IPS-15b (cell line): Measurements from ENCODE around the gene NEK11.
A peak's percentile ranks its signal among the peaks of the same experiment; 100 is the strongest.
"Not testable (repeated sequence)": the region's sequence is repeated elsewhere in the genome, so short reads cannot be mapped to it uniquely, and the experiment has no call there.

Experiments
- H3K27me3 ChIP-seq: one replicate; pipeline ENCODE4 v1.6.1; 2013; ENCODE audit warnings: low read length; ENCODE audit not compliant: control insufficient read depth, insufficient read depth
- H3K36me3 ChIP-seq: one replicate; pipeline ENCODE4 v1.6.1; 2013; ENCODE audit warnings: low read length; ENCODE audit not compliant: control insufficient read depth, insufficient read depth
- H3K4me1 ChIP-seq: one replicate; pipeline ENCODE4 v1.6.1; 2013; ENCODE audit warnings: mild to moderate bottlenecking, low read length; ENCODE audit not compliant: control insufficient read depth, insufficient read depth
- H3K4me3 ChIP-seq: one replicate; pipeline ENCODE4 v1.5.1; 2013; ENCODE audit warnings: low read depth, low read length
- H3K9ac ChIP-seq: one replicate; pipeline ENCODE4 v1.6.1; 2013; ENCODE audit warnings: low read depth, mild to moderate bottlenecking, low read length
- H3K9me3 ChIP-seq: one replicate; pipeline ENCODE4 v1.6.1; 2013; ENCODE audit warnings: mild to moderate bottlenecking, low read length; ENCODE audit not compliant: control insufficient read depth, insufficient read depth

NEK11 gene

DNA sequence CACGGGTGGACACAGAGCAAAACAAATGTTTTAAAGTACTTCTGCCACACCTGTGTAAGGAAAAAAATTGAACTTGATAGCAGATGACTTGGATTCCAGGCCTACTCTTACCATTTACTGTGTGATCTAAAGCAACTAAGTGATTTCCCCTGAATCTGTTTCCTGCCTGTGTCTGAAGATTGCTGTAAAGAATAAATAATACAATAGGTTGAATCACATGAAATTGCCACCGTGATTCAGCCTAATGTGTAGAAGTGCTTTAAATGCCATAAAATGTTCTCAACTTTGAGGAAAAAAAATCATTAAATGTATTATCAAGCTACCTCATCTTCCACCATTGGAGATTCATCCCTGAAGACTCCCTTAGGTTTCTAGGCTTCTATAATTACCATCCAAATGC, 327.3 kb downstream of the NEK11 start:
- Histone ChIP-seq H3K9ac (no peak overlapping the region), H3K36me3 (no peaks in the 10 kb centered on the region), H3K4me1 (peaks cover 8% of the 10 kb centered on the region), H3K9me3 (no peaks in the 10 kb centered on the region), H3K27me3 (no peaks in the 10 kb centered on the region), H3K4me3 (no peak overlapping the region)

GRCh38 chr3:131356006-131356595, 329.4 kb downstream of the NEK11 start:
- Histone ChIP-seq H3K9me3 (no peaks in the 10 kb centered on the region), H3K4me1 (peaks cover 8% of the 10 kb centered on the region), H3K9ac (no peak overlapping the region), H3K36me3 (no peaks in the 10 kb centered on the region), H3K27me3 (no peaks in the 10 kb centered on the region), H3K4me3 (no peak overlapping the region)

DNA sequence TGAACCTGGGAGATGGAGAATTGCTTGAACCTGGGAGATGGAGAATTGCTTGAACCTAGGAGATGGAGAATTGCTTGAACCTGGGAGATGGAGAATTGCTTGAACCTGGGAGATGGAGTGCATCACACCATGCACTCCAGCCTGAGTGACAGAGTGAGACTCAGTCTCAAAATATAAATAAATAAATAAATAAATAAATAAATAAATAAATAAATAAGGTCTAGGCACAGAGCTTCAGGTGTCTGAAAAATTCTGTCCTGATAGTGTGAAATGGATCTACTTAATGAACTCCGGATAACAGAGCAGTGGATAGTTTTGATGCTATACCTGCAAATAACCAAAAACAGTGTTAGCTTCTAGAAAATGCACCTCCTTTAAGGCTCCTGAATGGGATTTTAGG, 330.6 kb downstream of the NEK11 start:
- Histone ChIP-seq H3K9me3 (no peaks in the 10 kb centered on the region), H3K4me3 (no peak overlapping the region), H3K4me1 (peaks cover 3% of the 10 kb centered on the region), H3K9ac (no peak overlapping the region), H3K36me3 (no peaks in the 10 kb centered on the region), H3K27me3 (no peaks in the 10 kb centered on the region)

- H3K27me3 ChIP-seq: no peaks in the 10 kb centered on the region
- H3K36me3 ChIP-seq: no peaks in the 10 kb centered on the region
- no peak overlapping the region for H3K9ac ChIP-seq
- H3K9me3 ChIP-seq: no peaks in the 10 kb centered on the region
- H3K4me1 ChIP-seq: peaks cover 4% of the 10 kb centered on the region
- no peak overlapping the region for H3K4me3 ChIP-seq
Measured at GRCh38 chr3:131360191-131360755, 333.6 kb downstream of the NEK11 start.

DNA sequence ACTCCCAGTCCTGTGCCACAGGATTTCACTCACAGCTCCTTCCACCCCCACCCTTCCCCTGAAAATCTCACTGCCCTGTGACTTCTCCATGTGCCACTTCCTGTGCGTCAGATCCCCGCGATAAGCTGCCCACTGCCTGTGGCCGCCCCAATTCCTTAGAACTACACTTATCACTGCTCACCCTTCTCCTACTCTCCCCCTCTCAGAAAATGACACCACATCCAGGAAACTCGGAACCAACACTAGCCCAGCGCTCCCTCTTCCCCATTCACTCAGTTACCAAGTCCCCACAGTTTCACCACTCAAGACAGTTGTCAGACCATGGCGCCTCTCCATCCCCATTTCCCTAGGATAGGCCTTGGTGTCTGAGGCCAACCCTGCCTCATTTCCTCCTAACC, 334.4 kb downstream of the NEK11 start:
- H3K9ac ChIP-seq, H3K4me1 ChIP-seq, H3K36me3 ChIP-seq, H3K9me3 ChIP-seq, H3K27me3 ChIP-seq: not testable (repeated sequence)
- peak overlapping the region; percentile 59 for H3K4me3 ChIP-seq

GRCh38 chr3:131361464-131362421, 335.1 kb downstream of the NEK11 start:
- H3K4me1 ChIP-seq: peaks cover 4% of the 10 kb centered on the region
- no peaks in the 10 kb centered on the region for H3K9me3 ChIP-seq
- H3K4me3 ChIP-seq: peak overlapping the region; percentile 85
- H3K27me3 ChIP-seq: no peaks in the 10 kb centered on the region
- no peaks in the 10 kb centered on the region for H3K36me3 ChIP-seq
- peak overlapping the region; percentile 81 for H3K9ac ChIP-seq

DNA sequence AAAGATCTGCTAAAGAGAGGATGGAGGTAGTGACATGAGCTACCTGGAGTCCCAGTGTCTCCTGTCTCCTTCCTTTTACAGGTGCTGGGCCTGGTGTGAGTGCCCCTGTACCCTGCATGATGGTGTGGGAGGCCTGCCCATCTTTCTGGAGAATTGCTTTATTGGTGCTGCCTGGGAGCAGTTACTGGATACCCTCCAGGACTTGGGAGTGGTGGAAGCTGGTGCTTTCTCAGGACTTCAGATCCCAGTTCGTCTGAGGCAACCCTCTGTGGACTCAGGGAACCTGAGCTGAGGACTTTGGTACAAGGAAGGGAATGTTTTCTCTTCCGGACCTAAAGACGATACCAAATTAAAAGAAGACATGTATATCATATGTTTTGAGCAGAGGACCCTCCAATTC, 336.6 kb downstream of the NEK11 start:
- H3K4me1 ChIP-seq: peaks cover 4% of the 10 kb centered on the region
- no peak overlapping the region for H3K4me3 ChIP-seq
- no peak overlapping the region for H3K9ac ChIP-seq
- H3K9me3 ChIP-seq: no peaks in the 10 kb centered on the region
- no peaks in the 10 kb centered on the region for H3K27me3 ChIP-seq
- no peaks in the 10 kb centered on the region for H3K36me3 ChIP-seq

DNA sequence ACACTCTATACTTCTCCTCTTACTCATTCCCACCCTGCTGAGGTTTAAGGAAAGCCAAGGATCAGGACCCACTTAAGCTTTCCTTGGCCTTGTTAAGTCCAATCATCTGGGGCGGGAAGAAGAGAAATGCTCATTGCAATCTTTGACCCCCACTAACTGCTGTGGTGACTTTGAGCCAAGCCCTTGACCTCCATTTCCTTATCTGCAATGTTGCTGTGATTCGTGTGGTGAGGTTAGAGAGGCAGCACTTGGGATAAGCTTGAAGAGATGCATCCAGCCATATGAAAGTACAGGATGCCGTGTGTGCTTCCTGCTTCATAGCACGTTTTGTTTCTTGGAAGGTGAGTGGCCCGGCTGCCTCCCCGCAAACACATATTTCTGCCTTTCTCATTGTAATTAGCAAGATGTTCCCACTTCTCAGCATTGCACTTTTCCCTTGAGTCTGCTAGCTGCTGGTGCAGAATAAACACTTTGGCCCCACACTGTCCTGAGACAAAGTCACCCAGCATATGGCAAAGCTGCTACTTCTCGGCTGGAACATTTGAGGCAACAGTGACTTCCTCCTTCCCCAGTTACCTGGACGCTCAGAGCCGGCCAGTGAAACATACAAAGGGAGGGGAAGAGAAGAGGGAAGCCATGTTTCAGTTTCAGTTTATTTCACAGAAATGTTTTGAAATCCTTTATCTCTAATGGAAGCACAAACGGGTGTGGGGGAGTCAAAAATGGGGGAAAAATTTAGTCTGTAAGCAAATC, 344.4 kb downstream of the NEK11 start:
- Histone ChIP-seq H3K9me3 (no peaks in the 10 kb centered on the region), H3K36me3 (peaks cover 3% of the 10 kb centered on the region), H3K4me3 (no peak overlapping the region), H3K4me1 (no peaks in the 10 kb centered on the region), H3K27me3 (no peaks in the 10 kb centered on the region), H3K9ac (no peak overlapping the region)

GRCh38 chr3:131371688-131372066, 345.0 kb downstream of the NEK11 start:
- Histone ChIP-seq H3K27me3 (no peaks in the 10 kb centered on the region), H3K36me3 (peaks cover 3% of the 10 kb centered on the region), H3K9ac (no peak overlapping the region), H3K4me3 (no peak overlapping the region), H3K4me1 (no peaks in the 10 kb centered on the region), H3K9me3 (no peaks in the 10 kb centered on the region)

GRCh38 chr3:131374741-131375140, 348.1 kb downstream of the NEK11 start:
- Histone ChIP-seq H3K27me3 (no peaks in the 10 kb centered on the region), H3K9me3 (no peaks in the 10 kb centered on the region), H3K4me1 (no peaks in the 10 kb centered on the region), H3K36me3 (peaks cover 2% of the 10 kb centered on the region), H3K9ac (no peak overlapping the region), H3K4me3 (no peak overlapping the region)

GRCh38 chr3:131380821-131381444, 354.3 kb downstream of the NEK11 start:
- H3K27me3 ChIP-seq, H3K4me1 ChIP-seq, H3K9me3 ChIP-seq: not testable (repeated sequence)
- Histone ChIP-seq H3K9ac (peak overlapping the region; percentile 48), H3K36me3 (peaks cover 16% of the 10 kb centered on the region), H3K4me3 (peak overlapping the region; percentile 83)
